HG03097 (cell line): ENCODE results near the gene CA14.
"Not testable (repeated sequence)": the region's sequence is repeated elsewhere in the genome, so short reads cannot be mapped to it uniquely, and the experiment has no call there.

Experiments
- ATAC-seq: cut with Tn5 transposase; IDR thresholded peaks from one replicate; pipeline ENCODE4 v1.9.1; 2021; ENCODE audit not compliant: unreplicated experiment, low FRiP score

The CA14 gene

DNA sequence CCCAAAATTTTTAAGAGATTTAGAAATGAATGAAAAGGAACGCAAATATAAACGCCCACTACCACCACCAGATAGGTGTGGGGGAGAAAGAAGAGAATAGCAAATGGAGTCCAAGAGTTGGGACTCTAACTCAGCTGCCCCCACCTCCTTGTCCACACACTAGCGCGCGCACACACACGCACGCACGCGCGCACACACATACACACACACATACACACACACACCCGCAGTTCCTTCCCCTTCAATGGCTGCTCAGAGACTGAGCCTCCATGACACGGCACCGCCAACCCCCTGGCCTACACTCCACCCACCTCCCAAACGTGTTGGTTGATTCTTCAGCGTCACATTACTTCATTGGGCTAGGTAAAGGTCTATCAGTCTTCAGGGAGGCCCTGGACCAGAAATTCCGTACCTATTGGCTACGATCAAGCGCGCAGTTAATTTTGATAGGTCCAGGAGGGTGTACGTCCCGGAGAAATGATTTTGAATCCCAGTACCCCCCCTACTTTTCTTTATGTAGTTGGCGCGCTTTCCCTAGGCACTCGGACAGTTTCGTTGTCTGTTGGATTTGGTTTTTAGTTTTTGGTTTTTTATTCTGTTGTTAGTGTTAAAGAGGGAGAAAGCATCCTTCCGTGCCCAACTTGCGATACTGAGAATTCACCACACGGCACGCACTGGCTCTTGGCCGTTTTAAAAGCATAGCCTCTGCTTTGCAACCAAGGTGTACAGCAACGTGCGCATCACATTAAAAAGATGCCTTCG, 21.5 kb upstream of the CA14 start, which contains the start of gene ANP32E:
TSS of gene ANP32E (minus strand) at position 261 of the 762 bp plus-strand sequence. CDS start 326 bp downstream, outside the sequence.
- ATAC-seq, result peak; percentile 79

- no peak for ATAC-seq
These were observed 20.9 kb upstream of the CA14 start for GRCh38 chr1:150236614-150237100.

- not testable (repeated sequence) for ATAC-seq
These were observed 20.4 kb upstream of the CA14 start for GRCh38 chr1:150237176-150237575.

GRCh38 chr1:150237746-150238145, 19.8 kb upstream of the CA14 start:
- no peak for ATAC-seq

GRCh38 chr1:150243003-150243402, 14.6 kb upstream of the CA14 start:
- no peak for ATAC-seq

DNA sequence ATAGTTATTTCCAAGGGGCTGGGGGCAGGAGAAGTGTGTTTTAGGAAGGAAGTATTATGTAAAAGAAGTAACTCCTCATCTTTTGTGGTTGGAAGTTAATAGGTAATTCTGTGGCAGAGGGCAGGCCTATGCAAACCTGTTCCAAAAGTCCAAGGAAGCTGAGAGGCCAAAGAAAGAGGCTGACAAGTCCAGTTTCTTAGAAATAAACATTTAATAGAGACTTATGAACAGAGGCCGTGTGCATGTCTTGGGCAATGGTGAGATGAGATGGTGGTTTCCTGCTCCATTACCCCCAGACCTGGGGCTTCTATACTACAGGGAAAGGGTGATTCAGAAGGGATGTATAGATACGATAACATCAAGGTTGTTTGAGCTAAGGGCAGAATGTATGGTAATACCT, 7.6 kb upstream of the CA14 start:
- no peak for ATAC-seq

DNA sequence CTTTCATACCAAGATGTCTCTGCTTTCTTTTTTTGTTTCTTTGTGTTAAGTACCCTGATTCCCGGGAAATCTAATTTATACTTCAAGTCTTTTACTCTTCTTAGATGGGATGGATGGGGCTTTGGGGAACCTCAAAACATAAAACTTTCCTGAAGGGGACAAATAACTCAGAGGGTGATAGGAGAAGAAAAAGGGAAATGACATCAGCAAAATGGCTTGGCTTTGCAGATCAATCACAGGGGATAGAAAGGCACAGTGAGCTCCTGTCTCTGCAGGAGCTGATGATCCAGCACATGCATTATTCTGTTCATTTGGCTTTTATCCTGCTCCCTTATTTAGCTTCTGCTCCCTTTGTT, 1.4 kb upstream of the CA14 start:
- ATAC-seq, result no peak

DNA sequence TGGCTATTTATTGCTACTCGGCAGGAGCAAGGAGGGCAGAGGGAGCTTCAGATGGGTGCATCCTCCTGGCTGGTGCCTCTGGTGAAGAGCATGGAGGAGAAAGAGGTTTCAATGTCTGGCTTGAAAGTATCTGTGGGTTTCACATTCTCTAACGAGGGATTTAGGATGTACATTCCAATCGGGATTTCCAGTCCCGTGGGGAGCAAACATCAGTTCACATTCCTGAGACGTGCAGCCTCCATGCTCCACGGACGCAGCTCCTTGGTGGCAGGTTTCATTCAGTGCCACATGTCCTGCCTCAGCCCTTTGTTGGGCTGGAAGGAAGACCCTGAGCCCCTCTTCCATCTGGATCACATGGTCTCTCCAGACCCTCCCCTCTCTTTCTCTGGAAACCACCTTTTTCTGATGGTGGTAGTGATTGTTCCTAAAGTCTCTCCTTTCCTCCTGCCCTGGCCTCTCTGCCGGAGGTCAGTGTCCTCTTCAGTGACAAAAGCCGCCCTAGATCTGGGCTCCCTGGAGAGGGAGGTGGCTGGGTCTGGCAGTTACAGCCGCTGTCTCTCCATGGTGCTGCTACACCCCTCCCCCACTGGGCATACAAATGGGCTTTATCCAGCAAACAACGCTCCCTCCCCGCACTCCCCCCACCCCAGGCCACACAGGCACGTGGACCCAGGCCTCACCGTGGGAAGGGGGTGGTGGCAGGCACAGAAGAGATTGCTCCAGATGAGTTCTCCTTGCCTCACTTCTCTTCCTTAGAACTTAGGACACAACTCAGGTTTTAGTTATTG, 826 bp upstream of the CA14 start:
- ATAC-seq, result no peak

DNA sequence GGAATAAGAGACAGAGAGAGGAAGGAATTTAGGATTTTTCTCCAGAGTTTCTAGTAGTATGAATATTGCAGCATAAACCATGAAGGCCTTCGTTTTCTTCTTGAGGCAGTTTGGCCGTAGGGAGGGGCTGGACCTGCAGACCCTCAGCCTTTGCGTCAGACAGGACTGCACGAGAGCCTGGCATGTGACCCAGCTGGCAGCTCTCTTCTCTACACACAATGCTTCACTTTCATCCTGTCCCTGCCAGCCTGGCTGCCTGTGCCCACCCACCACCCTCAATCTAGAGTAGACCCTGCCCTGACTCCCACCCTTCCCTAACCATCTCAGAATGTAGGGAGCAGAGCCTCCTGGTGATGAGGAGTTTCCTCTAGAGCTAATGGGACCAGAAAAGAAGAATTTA, 1.6 kb downstream of the CA14 start:
- ATAC-seq, result no peak

GRCh38 chr1:150259758-150260669, 2.4 kb downstream of the CA14 start:
- ATAC-seq, result no peak

DNA sequence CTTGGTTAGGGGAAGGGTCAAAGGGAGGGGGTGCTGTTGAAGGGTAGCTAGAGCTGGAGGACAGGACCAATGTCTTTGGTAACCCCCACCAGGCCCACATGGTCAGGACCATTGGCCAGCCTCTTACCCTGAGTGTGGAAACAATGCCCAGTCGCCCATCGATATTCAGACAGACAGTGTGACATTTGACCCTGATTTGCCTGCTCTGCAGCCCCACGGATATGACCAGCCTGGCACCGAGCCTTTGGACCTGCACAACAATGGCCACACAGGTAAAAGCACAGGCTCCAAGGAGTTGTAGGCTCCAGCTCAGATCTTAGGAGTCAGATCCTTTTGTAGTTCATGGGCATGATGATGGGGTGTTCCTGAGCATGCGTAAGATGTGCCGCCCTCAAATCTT, 3.8 kb downstream of the CA14 start:
- no peak for ATAC-seq

- ATAC-seq, result no peak
These were observed 5.1 kb downstream of the CA14 start for GRCh38 chr1:150262388-150263320.

- no peak for ATAC-seq
These were observed 6.0 kb downstream of the CA14 start for GRCh38 chr1:150263549-150263948.

DNA sequence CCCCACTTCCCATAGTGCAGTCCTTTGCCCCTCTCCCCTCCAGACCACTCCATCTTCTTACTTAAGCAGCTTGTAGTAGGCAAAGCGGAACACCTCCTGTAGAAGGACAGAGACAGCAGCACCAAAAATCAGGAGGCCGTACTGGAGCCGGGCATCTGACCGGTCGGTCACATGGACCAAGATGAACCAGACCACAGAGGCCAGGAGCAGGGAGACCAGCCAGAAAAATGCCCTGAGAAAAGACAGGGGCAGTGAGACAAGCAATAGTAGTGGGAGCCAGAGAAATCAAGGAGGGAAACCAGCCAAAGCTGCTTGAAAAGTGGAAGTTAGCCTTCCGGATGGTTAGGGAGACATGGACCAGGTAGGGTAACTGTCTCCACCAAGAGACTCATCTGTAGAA, 10.3 kb downstream of the CA14 start:
- ATAC-seq, result no peak

DNA sequence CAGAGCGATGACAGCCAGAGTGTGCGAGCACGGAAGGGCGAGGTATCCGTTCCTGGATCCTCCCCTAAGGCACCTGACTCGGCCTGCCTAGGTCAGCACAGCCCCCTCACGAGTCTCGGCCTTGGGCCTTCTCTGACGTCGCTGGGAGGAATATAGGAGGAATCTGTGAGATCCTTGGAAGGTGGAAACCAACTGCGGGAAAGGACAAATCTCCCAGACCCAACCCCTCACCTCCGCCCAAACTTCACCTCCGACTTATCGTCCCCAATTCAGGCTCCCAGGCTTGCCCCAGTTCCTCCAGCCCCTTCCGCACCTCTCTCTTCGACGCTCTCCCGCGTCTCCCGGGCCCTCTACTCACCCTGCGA, 10.7 kb downstream of the CA14 start:
- ATAC-seq, result peak; percentile 29

- ATAC-seq, result peak; percentile 80
These were observed 11.3 kb downstream of the CA14 start, which contains the start of gene APH1A for GRCh38 chr1:150268705-150269403. Gene APH1A, minus strand, starts transcription at chr1:150269016. Its CDS starts 206 bp downstream, at chr1:150268810.

DNA sequence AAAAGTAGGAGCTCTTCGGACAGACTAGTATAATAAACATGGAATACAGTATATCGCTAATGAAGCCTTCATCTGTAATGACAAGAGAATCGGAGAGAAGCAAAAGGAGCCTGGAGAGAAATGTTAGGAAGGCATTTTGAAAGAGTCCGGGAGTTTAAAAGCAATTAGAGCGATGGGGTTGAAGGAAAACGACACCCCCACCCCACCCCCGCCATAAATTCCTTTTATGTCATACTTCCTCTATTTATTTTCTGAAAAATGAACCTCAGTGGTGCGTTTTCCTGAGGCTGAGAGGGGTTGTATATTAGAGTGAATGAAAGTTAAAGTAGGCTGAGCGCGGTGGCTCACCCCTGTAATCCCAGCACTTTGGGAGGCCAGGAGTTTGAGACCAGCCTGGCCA, 11.9 kb downstream of the CA14 start:
- ATAC-seq, result no peak

DNA sequence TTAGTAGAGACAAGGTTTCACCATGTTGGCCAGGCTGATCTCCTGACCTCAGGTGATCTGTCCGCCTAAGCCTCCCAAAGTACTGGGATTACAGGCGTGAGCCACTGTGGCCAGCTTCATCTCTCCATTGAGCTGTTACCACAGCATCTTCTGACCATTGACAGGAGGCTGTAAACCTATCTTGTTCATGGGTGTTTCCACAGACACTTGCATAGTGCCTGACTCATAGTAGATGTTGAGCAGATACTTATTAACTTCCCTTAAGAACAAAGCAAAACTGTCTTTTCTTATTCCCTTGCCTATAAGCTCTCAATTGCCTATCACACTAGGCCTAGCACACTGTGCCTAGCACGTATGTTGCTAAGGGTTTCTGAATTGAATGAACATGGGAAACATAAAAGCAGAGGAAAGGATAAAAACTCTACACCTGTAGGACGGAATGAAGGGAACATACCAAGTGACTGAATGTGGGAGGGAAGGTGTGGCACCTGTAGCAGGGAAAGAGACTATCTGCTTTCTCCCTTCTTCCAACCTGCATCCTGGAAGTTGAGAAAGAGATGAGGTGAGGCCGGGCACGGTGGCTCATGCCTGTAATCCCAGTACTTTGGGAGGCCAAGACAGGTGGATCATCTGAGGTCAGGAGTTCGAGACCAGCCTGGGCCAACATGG, 13.9 kb downstream of the CA14 start:
- no peak for ATAC-seq

- ATAC-seq, result no peak
These were observed 15.7 kb downstream of the CA14 start for GRCh38 chr1:150273311-150273710.
